Keratinocyte (primary cell): ENCODE data around the gene PCDHB6. TPM values are rescaled to one million over a fixed set of nuclear protein-coding genes. Genes with fewer than 3 reads are reported as not detected.

Experiments
- DNase-seq: peaks from one replicate; pipeline ENCODE4 v3.0.0-alpha.2; 2011; ENCODE audit warnings: low read depth, missing footprints, low spot score
- FAIRE-seq: peaks from 2 replicates; lab custom pipeline; 2011; peaks lifted over from hg19 to GRCh38; lab: Jason Lieb, UNC
- H2AFZ ChIP-seq: 2 replicates; pipeline ENCODE4 v1.6.0; 2012; ENCODE audit warnings: low read length, control low read depth, inconsistent platforms; ENCODE audit not compliant: control insufficient read depth
- H3K27ac ChIP-seq: 2 replicates; pipeline ENCODE4 v1.5.1; 2011; ENCODE audit warnings: low read length; ENCODE audit not compliant: control insufficient read depth, insufficient read depth
- H3K27me3 ChIP-seq: 3 replicates; pipeline ENCODE4 v1.6.0; 2011; ENCODE audit warnings: low read length; ENCODE audit not compliant: control insufficient read depth, insufficient read depth; ENCODE audit errors: extremely low read depth
- H3K36me3 ChIP-seq, 2 experiments: 2 replicates in 1 of 2; 3 replicates in 1 of 2; pipeline ENCODE4 v1.5.1; 2011; ENCODE audit warnings: low read length in 2 of 2, mild to moderate bottlenecking in 1 of 2; ENCODE audit not compliant: control insufficient read depth in 2 of 2, insufficient read depth in 2 of 2; ENCODE audit errors: extremely low read depth in 1 of 2
- H3K4me1 ChIP-seq: 3 replicates; pipeline ENCODE4 v1.5.1; 2011; ENCODE audit warnings: low read length; ENCODE audit not compliant: control insufficient read depth, insufficient read depth; ENCODE audit errors: extremely low read depth
- H3K4me2 ChIP-seq: 3 replicates; pipeline ENCODE4 v1.6.0; 2011; ENCODE audit warnings: low read depth, low read length; ENCODE audit not compliant: control insufficient read depth, insufficient read depth; ENCODE audit errors: extremely low read depth
- H3K4me3 ChIP-seq, 3 experiments: fragments of 200-600 bp in 1 of 3; sonication (generic) in 1 of 3; 2 replicates in 2 of 3; 3 replicates in 1 of 3; pipeline ENCODE4 v1.5.1; 2011 to 2016; ENCODE audit warnings: low read length in 3 of 3, mild to moderate bottlenecking in 3 of 3, control low read depth in 2 of 3, inconsistent platforms in 1 of 3, low read depth in 1 of 3, mixed read lengths in 1 of 3, mixed run types in 1 of 3, moderate library complexity in 1 of 3; ENCODE audit not compliant: control insufficient read depth in 2 of 3, insufficient read depth in 2 of 3; ENCODE audit errors: extremely low read depth in 1 of 3
- H3K79me2 ChIP-seq: 2 replicates; pipeline ENCODE4 v1.6.0; 2012; ENCODE audit warnings: low read length; ENCODE audit not compliant: control insufficient read depth, insufficient read depth
- H3K9ac ChIP-seq: 3 replicates; pipeline ENCODE4 v1.6.0; 2011; ENCODE audit warnings: low read length; ENCODE audit not compliant: control insufficient read depth, insufficient read depth; ENCODE audit errors: extremely low read depth
- H3K9me1 ChIP-seq: 3 replicates; pipeline ENCODE4 v1.6.0; 2011; ENCODE audit warnings: low read length; ENCODE audit not compliant: control insufficient read depth, insufficient read depth; ENCODE audit errors: extremely low read depth
- H3K9me3 ChIP-seq: 2 replicates; pipeline ENCODE4 v1.5.1; 2012; ENCODE audit warnings: low read depth, low read length; ENCODE audit not compliant: control insufficient read depth
- H4K20me1 ChIP-seq: 3 replicates; pipeline ENCODE4 v1.6.0; 2011; ENCODE audit warnings: low read length; ENCODE audit not compliant: control insufficient read depth, insufficient read depth; ENCODE audit errors: extremely low read depth
- CTCF ChIP-seq, 3 experiments: IDR thresholded peaks in 1 of 3; conservative IDR thresholded peaks in 1 of 3; optimal IDR thresholded peaks in 1 of 3; 2 replicates in 2 of 3; 3 replicates in 1 of 3; pipeline versions ENCODE3 to v1.5.1; 2011; ENCODE audit warnings: low read length in 3 of 3, mild to moderate bottlenecking in 3 of 3, moderate library complexity in 2 of 3, control low read depth in 1 of 3, inconsistent platforms in 1 of 3; ENCODE audit not compliant: insufficient read depth in 2 of 3; ENCODE audit errors: extremely low read depth in 1 of 3
- EZH2 ChIP-seq: IDR thresholded peaks from one replicate; pipeline ENCODE4 v1.6.1; 2012; ENCODE audit warnings: inconsistent platforms, mild to moderate bottlenecking, low read length, moderate library complexity
- dilution Hi-C: fragments of 300-500 bp; cut with MboI; formaldehyde crosslinking; loops from one replicate; pipeline ENCODE4 v1.7.0; 2020; ENCODE audit warnings: low sequenced_read_pairs; ENCODE audit not compliant: extremely low pct_ligation_motif_present
- polyA plus RNA-seq, 5 experiments: library from polyadenylated mRNA; depleted of rRNA in 3 of 5; stranded (reverse) in 3 of 5; stranded (forward) in 1 of 5; unstranded in 1 of 5; fragments of >200 nt; gene quantifications; 1 replicate in 1 of 5; 2 replicates in 3 of 5; 3 replicates in 1 of 5; pipeline versions ENCODE4 v1.2.1 to v1.2.3, GENCODE V29; 2011 to 2012; ENCODE audit warnings: missing spikeins in 2 of 5, low read depth in 1 of 5, low replicate concordance in 1 of 5

PCDHB6 gene
- polyA plus RNA-seq, 1 donor (not counting 4 experiments of a cell fraction or from before 2014, with no cell fraction given) = 0.03 TPM

- H3K9ac ChIP-seq = no peak overlapping the region
- DNase-seq (no peak), FAIRE-seq (no peak)
- no peak for TF ChIP-seq EZH2
- TF ChIP-seq CTCF (optimal IDR thresholded peaks at IDR 0.05 in 1 of 3, IDR thresholded peaks at IDR 0.05 in 1 of 3, conservative IDR thresholded peaks at IDR 0.05 in 1 of 3; ENCODE audit: extremely low read depth in 1 of 3, insufficient read depth in 2 of 3, low read length in 3 of 3) = no peak
- H3K9me1 ChIP-seq = no peaks in the 10 kb centered on the region
- no peaks in the 10 kb centered on the region for H3K9me3 ChIP-seq
- no peaks in the 10 kb centered on the region for H3K36me3 ChIP-seq
- no peak overlapping the region for H2AFZ ChIP-seq
- H3K4me1 ChIP-seq = no peaks in the 10 kb centered on the region
- H3K27me3 ChIP-seq = no peaks in the 10 kb centered on the region
- H3K4me3 ChIP-seq = no peak overlapping the region
- no peak overlapping the region for H3K4me2 ChIP-seq
- H3K79me2 ChIP-seq = no peaks in the 10 kb centered on the region
- H3K27ac ChIP-seq = no peak overlapping the region
- no peaks in the 10 kb centered on the region for H4K20me1 ChIP-seq
- dilution Hi-C loops = no loop called here
Observed at GRCh38 chr5:141127305-141127704, 22.6 kb upstream of the PCDHB6 start.

GRCh38 chr5:141135030-141135717 is 14.7 kb upstream of the PCDHB6 start, which contains the start of gene PCDHB5:
Gene PCDHB5 (plus strand): TSS chr5:141135206. CDS start chr5:141135435, 229 bp downstream.
- no peaks in the 10 kb centered on the region for H3K36me3 ChIP-seq
- no peaks in the 10 kb centered on the region for H3K9me1 ChIP-seq
- no peaks in the 10 kb centered on the region for H3K79me2 ChIP-seq
- H2AFZ ChIP-seq = no peak within 1 kb of the TSS
- no peak within 1 kb of the TSS for H3K27ac ChIP-seq
- DNase-seq (no peak), FAIRE-seq (no peak)
- H3K4me3 ChIP-seq = peak within 1 kb of the TSS in 1 of 3 experiments; percentile 18
- TF ChIP-seq CTCF (optimal IDR thresholded peaks at IDR 0.05 in 1 of 3, IDR thresholded peaks at IDR 0.05 in 1 of 3, conservative IDR thresholded peaks at IDR 0.05 in 1 of 3; ENCODE audit: extremely low read depth in 1 of 3, insufficient read depth in 2 of 3, low read length in 3 of 3) (peak in 1 of 3 experiments; percentile 20), EZH2 (no peak)
- H4K20me1 ChIP-seq = no peaks in the 10 kb centered on the region
- no peak within 1 kb of the TSS for H3K9ac ChIP-seq
- no peaks in the 10 kb centered on the region for H3K9me3 ChIP-seq
- H3K4me2 ChIP-seq = no peak within 1 kb of the TSS
- dilution Hi-C loops = no loop called here
- H3K27me3 ChIP-seq = no peaks in the 10 kb centered on the region
- no peaks in the 10 kb centered on the region for H3K4me1 ChIP-seq
